Stimulated activated CD4-positive, alpha-beta T cell treated with anti-CD3 and anti-CD28 coated beads, Interleukin-15, amount 100 ng/mL, for 1 hour (primary cell): ENCODE measurements around the gene TMEM204.

Experiments
- DNase-seq, 2 donors: peaks; one replicate each; pipeline ENCODE4 v3.0.0-alpha.2; 2020; ENCODE audit warnings: low read depth in 1 of 2, low spot score in 1 of 2

TMEM204 gene

DNA sequence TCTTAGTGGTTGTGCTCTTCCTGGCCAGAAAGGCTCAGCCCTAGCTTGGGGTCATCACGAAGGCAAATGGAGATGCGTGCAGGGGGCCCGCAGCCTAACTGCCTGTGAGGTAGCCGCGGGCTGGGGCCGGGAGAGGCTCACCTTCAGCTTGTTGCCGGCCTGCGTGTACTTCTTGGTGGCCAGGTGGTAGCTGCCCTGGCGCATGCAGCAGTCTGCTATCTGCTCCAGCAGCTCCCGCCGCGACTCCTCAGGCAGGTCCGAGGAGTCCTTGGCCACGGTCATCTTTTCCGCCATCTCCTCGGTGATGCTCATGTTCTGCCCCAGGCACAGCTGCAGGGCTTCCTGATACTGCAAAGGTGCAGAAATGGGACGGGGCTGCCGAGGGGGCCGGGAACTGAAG lies 13.0 kb upstream of the TMEM204 start:
- DNase-seq, result no peak

DNA sequence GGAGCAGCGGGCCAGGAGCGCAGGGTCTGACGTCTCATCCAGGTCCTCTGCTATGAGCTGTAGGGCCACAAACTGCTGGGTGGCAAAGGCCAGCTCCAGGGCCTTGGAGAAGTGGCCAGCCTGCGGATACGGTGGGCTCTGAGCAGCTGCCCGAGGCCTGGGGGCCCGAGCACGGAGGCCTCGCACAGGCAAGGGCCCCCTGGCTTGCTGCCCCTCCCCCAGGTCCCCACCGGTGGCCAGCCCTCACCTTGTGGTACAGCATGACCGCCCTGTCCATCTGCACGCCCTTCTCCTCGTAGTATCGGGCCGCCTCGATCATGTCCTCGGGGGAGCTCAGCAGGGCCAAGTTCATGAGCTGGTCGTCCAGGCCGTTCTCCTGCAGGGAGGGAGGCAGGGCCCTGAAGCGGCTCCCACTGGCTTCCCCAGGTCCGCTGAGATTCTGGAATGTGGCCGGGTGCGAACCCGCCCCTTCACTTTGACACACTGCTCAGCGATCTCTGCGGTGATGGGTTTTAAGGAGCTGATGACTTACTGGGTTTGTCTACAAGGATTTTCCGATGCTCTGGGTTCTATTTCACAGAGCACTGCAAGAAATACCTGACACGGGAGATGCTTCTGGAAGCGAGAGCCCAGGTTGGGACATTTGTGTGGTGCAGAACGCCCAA lies 9.8 kb upstream of the TMEM204 start:
- no peak for DNase-seq

- DNase-seq, result no peak
Observed at GRCh38 chr16:1524366-1524765, 9.1 kb upstream of the TMEM204 start.

- DNase-seq, result no peak
Observed at GRCh38 chr16:1525871-1526607, 7.4 kb upstream of the TMEM204 start.

GRCh38 chr16:1526608-1527555 lies 6.6 kb upstream of the TMEM204 start:
- no peak for DNase-seq

DNA sequence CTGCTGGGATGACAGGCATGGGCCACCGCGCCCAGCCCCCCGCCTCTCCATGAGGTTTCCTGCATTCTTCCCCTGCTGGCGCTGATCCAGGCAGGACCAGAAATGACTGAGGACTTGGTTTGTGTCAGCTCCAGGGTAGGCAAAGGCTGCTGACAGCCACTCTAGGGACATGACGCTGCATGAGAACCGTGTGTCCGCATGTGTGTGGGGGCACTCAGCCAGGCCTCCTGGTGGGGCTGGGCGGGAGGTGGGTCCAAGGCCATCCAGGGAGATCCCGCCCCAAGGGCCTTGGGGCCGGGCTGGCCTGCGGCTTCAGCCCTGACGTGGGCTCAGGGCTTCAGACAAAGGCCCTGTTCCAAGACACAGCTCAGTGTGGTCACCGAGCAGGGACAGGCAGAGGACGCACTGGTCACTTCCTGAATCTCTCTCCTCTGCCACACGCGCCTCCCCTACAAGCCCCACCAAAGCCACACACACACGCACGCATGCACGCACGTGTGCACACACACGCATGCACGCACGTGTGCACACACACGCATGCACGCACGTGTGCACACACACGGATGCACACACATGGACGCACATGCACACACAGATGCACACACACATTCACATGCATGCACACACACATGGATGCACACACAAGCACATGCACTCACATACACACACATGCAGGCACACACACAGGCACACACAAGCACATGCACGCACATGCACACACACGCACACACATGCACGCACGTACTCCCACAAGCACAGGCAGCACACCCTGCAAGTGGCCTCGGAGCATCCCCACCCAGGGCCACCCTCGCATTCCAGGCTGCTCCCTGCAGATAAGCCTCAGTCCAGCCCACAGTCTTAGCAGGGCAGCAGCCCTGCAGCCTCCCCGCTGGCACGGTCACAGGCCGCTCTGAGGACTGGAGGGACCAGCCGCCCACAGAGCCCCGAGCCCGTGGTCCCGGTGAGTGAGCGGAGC lies 5.3 kb upstream of the TMEM204 start:
- DNase-seq, result no peak

DNA sequence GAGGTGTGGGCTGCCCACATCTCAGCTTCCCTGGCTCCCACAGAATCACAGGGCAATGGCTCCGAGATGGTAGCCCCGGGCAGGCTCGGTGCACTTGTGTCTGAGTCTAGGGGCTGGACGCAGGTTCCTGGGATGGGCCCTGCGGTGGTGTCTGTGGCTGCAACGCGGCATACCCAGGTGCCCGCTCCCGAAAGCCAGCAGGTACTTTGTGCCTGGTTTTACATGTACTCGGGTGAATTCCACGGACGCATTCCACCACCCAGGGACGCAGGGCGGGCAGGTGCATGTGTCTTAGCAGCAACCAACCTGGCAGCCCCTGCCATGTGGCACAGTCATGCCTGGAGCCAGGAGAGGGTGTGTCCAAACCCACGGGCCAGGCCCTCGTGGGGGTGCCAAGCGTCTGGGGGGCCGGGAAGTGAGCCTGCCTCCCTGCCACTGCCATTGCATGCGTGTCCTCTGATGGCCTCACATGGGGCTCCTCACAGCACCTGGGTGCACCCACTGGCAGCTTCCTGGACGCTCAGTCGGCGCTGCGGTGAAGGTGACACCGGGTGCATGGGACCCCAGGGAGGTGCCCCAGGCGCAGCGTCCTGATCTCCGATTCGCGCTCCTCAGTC lies 4.4 kb upstream of the TMEM204 start:
- no peak for DNase-seq

- DNase-seq, result no peak
Observed at GRCh38 chr16:1530349-1530882, 3.0 kb upstream of the TMEM204 start.

GRCh38 chr16:1530883-1531637 lies 2.4 kb upstream of the TMEM204 start:
- DNase-seq, result no peak

DNA sequence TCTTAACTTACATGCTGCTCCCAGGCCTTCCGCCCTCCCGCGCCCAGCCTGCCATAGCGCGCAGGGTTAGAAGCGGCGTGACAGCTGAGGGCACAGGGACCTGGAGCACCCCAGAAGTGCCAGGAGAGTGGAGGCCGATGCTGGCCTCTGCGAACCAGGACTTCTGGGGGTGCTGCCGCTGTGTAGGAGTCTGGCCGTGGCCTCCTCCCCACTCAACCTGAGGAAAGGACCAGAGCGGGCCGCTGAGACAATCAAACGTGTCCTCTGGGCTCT lies 1.9 kb upstream of the TMEM204 start:
- no peak for DNase-seq

- no peak for DNase-seq
Observed at GRCh38 chr16:1532081-1532760, 1.2 kb upstream of the TMEM204 start.

- no peak for DNase-seq
Observed at GRCh38 chr16:1532771-1533170, 695 bp upstream of the TMEM204 start.

GRCh38 chr16:1534021-1535020 lies 855 bp downstream of the TMEM204 start:
- no peak for DNase-seq

DNA sequence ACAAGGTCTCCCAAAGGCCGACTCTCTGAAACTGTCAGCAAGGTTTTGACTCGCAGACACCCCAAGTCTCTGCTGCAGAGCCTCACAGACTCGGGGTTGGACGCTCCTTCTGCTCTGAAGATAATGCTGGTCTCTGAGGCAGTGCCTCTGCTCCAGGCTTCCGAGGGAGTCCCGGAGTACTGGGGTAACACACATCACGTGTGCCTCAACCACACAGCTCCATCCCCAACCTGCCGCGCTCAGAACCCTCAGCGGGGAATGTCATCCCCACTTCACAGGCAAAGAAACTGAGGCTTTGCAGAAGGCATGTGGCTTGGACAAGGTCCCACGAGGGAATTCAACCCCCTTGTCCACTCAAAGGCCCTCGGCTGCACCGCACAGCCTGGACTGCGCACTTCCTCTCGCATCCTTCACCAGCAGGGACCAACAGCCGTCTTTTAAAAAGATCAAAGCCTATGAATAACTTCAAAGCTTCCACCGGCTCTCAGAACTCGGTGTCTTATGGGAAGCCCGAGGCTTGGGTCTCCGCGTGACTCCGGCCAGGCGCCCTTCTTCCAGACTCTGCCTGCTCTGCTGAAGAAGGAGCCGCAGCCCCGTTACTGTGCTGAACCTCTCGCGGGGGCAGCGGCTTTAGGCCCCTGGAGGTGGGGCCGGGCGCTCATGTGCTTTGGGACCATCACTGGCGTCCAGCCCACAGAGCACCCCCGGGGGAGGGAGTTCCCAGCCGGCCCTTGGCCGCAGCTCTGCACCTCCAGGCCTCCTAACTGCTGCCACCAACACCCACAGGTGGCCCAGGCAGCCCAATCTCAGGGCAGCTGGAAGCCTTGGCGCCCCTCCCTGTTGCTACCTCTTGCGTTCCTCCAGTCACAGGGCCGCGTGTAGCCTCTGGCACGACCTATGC lies 2.2 kb downstream of the TMEM204 start:
- DNase-seq, result no peak

- no peak for DNase-seq
Observed at GRCh38 chr16:1536601-1537000, 3.1 kb downstream of the TMEM204 start.

DNA sequence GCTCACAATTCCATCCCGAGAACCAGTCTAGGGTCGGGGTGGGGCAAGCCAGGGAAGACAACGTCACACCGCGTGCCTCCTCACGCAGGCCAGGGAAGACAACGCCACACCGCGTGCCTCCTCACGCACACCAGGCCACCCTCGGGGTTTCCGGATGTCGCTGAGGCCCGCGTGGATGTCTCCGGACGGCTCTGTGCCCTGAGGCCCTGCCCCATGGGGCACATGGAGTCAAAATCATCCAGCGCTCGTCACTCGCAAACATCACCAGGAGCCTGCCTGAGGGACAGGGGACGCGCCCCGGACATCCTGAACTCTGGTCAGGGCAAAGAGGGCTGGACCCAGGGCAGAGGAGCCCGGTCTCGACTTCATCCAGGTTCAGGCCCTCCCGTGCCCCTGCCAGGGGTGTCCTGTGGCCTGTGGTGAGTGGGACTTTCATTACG lies 3.7 kb downstream of the TMEM204 start:
- DNase-seq, result no peak
